GM12801 (cell line): ENCODE data around the gene BUB1.

Source experiments
- TF ChIP-seq, protein P1 (sequence below): IDR thresholded peaks from one replicate; pipeline ENCODE4 v1.5.1; 2011; ENCODE audit warnings: control low read depth; ENCODE audit not compliant: insufficient read length; ENCODE audit errors: extremely low read depth

The BUB1 gene

DNA sequence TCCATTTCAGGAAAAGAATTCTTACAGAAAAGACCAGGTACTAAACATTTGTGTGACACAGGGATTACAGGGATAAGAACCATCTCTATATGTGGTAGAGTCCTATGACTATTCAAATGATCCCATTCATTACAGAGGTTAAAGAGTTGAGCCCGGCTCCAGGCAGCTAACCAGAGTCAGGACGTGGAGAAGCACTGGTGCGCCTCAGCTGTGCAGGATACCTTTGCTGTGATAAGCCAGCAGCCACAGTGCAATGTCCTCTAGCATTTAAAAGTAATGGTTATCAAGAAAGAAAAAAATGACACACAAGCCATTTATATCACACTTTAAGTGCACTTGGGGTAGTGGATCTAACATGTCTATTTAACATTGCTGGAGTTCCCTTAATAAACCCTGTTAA lies 17.3 kb downstream of the BUB1 start:
- TF ChIP-seq, protein P1, sequence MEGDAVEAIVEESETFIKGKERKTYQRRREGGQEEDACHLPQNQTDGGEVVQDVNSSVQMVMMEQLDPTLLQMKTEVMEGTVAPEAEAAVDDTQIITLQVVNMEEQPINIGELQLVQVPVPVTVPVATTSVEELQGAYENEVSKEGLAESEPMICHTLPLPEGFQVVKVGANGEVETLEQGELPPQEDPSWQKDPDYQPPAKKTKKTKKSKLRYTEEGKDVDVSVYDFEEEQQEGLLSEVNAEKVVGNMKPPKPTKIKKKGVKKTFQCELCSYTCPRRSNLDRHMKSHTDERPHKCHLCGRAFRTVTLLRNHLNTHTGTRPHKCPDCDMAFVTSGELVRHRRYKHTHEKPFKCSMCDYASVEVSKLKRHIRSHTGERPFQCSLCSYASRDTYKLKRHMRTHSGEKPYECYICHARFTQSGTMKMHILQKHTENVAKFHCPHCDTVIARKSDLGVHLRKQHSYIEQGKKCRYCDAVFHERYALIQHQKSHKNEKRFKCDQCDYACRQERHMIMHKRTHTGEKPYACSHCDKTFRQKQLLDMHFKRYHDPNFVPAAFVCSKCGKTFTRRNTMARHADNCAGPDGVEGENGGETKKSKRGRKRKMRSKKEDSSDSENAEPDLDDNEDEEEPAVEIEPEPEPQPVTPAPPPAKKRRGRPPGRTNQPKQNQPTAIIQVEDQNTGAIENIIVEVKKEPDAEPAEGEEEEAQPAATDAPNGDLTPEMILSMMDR: no peak

DNA sequence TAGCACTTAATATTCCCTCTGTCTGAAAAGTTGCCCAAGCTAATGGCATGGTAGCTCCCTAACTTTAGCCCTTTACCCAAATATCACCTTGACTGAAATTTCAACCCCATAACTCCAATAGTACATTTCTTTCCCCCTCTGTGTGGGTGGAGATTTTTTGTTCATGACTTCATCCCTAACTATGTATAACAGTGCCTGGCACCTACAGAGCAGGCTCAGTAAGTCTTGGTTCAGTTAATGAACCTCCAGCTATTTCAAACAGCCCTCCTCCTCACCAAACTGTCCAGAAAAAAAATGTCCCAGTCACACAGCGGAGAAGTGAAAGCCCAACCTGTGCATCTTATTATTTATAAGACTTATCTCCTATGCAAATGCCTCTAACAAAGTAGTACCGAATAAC lies 18.6 kb downstream of the BUB1 start:
- TF ChIP-seq, protein P1: no peak

DNA sequence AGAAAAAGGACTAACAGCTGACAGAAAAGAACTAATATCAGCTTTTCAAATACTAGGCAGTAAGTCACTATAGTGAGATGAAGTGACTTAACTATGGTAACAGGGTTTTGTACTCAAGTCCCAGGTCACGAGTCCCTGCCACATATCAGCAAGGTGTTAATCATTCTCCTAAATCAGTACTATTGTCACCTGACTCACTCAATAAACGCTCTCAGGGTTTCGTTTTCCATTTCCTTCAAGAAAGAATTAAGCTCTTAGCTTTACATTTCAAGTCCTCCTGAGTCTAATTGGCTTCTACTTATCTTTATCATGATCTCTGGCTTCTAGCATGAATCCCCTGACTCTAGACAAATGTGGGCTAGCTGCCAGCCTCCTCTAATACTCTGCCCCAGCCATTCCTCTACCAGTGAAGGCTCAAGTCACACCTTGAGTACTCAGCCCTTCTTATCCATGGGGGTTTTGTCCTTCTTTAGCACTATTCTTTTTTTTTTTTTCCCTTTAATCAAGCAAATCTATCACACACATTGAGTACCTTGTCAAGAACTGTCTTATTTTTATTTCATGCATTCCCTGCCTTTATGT lies 20.0 kb downstream of the BUB1 start:
- TF ChIP-seq, protein P1: no peak

DNA sequence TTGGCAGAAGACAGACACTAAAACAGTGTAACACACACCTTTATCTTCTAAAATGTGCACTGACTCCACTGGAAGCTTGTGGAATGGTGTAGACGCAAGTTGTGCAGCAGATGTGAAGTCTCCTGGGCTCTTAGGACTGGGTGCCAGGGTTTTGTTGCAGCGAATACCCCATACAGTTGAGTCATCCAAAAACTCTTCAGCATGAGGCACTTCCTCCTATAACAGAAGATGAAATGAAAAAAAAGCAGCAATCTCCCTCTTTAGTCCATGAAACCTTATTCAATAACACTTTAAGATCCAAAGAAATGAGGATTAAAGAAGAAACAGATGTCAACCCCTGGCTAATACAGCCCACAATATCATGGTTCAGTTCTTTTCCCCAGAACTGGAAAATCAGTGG lies 22.2 kb downstream of the BUB1 start:
- TF ChIP-seq, protein P1: no peak

DNA sequence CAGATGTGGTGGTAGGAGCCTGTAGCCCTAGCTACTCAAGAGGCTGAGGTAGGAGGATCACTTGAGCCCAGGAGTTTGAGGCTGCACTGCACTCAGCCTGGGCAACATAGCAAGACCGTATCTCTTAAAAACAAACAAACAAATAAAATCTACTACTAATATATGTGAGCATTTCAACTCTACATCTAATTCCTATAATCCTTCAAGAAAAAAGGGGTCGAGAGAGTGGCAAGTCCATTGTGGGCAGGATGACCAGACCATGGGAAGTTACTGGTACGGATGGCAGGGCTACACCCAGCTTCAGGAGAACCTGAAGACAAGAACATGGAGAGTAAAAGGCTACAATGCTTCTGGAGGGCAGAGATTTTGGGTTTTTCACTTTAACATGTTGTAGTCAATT lies 24.0 kb downstream of the BUB1 start:
- TF ChIP-seq, protein P1: no peak

DNA sequence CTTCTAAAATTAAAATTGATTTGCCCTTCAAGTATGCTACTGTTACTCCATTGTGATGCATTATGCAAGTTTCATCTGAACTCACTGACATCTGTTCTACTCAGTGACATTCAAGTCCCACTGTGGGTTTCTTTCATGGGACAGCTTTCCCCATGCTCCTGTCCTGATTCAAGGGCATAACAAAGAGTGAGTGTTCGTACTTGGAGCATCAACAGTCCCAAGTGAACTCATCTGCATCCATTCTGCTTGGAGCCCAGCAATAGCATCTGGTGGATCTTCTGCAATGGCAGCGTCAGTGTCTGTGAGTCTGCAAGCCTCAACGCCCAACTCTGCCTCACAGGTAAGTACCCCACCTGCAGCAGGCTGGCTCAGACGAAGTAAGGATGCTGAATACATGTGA lies 27.5 kb downstream of the BUB1 start:
- TF ChIP-seq, protein P1: no peak

DNA sequence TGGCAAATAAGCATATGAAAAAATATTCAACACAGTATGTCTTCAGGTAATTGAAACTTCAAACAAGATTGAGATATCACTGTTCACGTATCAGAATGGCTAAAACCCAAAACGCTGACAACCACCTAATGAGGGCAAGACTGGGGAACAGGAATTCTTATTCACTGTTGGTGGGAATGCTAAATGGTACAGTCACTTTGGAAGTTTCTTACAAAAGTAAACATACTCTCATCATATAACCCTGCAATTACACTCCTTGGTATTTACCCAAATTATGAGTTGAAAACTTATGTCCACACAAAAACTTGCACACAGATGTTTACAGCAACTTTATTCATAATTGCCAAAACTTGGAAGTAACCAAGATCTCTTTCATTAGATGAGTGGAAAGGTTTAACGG lies 30.1 kb downstream of the BUB1 start:
- TF ChIP-seq, protein P1: no peak
